ENCODE data around the gene KIAA1328.

Gene KIAA1328

DNA sequence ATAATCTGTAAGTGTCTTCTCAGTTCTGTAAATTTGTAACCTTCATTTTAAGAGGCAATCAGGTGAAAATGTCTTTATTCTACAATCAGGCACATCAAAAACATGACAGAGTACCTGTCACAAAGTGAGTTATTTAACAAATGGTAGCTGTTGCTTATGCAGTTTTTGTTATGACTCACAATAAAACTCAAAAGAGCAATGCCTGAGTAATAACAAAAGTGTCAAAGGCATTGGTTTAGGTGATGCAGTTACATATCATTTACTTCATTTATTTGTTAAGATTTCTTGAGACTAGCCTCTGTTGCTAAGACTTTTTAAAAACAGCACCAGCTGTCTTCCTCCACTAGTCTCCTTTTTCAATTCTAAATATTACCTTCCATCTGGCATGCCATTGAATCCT lies 177.8 kb downstream of the KIAA1328 start:
- H3K4me3 ChIP-seq (ENCODE audit: low read length): no peak overlapping the region
- H3K9ac ChIP-seq (ENCODE audit: low read length): no peak overlapping the region
- no peak overlapping the region for H3K27ac ChIP-seq (ENCODE audit: low read depth, low read length)
- H3K27me3 ChIP-seq (ENCODE audit: control insufficient read depth, insufficient read depth, low read length): no peaks in the 10 kb centered on the region
- H3K4me1 ChIP-seq (ENCODE audit: control insufficient read depth, insufficient read depth, low read length): no peaks in the 10 kb centered on the region
- no peaks in the 10 kb centered on the region for H3K36me3 ChIP-seq (ENCODE audit: control insufficient read depth, insufficient read depth, low read length)

DNA sequence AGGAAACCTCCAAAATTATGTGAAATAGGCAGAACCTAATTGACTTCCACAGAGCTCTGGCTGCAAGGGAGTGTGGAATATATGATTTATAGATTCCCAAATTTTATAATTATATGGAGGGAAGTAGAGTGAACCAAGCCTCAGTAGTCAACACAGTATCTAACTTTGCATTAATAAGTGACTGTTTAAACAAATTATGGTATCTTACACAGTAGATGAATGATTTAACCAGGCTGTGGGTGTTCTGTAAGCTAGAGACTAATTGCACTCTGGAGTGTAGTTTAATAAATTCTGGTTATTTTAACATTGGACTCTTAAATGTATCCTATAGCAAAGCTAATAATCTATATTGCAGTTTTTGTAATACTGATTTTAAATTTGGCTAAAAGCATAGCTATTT lies 183.5 kb downstream of the KIAA1328 start:
- H3K9ac ChIP-seq (ENCODE audit: low read length): no peak overlapping the region
- H3K36me3 ChIP-seq (ENCODE audit: control insufficient read depth, insufficient read depth, low read length): no peaks in the 10 kb centered on the region
- no peaks in the 10 kb centered on the region for H3K4me1 ChIP-seq (ENCODE audit: control insufficient read depth, insufficient read depth, low read length)
- no peak overlapping the region for H3K27ac ChIP-seq (ENCODE audit: low read depth, low read length)
- no peak overlapping the region for H3K4me3 ChIP-seq (ENCODE audit: low read length)
- H3K27me3 ChIP-seq (ENCODE audit: control insufficient read depth, insufficient read depth, low read length): no peaks in the 10 kb centered on the region

DNA sequence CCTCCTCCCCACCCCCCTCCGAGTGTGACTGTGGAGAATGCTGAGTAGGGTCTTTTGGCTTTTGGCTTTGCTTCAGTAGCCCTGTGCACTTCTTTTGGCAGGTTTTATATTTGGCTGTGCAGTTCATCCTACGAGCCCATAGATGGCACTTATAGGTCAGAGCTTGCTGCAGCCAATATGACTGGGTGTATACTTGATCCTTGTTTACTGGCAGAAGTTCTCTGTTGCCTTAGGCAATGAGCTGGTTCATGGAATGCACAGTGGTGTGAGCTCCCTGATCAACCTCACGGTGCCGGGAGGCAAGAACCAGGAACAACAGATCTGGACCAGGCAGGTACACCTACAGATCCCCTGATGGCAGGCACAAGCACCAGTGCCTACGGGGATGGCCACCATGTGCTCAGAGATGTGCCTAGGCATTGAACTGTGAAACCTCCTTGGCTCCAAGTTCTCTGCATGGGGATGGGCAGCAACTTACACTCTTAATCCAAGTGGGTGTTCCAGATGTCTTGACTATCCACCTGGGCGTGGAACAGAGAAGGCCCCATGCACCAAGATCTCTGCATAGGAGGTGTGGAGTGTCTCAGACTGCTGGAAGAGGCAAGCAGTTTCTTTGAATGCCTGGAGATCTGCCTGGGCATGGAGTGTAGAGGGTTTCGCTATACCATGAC lies 190.4 kb downstream of the KIAA1328 start:
- Histone ChIP-seq H3K27me3 (ENCODE audit: control insufficient read depth, insufficient read depth, low read length) (no peaks in the 10 kb centered on the region), H3K4me3 (ENCODE audit: low read length) (no peak overlapping the region), H3K27ac (ENCODE audit: low read depth, low read length) (no peak overlapping the region), H3K36me3 (ENCODE audit: control insufficient read depth, insufficient read depth, low read length) (no peaks in the 10 kb centered on the region), H3K4me1 (ENCODE audit: control insufficient read depth, insufficient read depth, low read length) (no peaks in the 10 kb centered on the region), H3K9ac (ENCODE audit: low read length) (no peak overlapping the region)

DNA sequence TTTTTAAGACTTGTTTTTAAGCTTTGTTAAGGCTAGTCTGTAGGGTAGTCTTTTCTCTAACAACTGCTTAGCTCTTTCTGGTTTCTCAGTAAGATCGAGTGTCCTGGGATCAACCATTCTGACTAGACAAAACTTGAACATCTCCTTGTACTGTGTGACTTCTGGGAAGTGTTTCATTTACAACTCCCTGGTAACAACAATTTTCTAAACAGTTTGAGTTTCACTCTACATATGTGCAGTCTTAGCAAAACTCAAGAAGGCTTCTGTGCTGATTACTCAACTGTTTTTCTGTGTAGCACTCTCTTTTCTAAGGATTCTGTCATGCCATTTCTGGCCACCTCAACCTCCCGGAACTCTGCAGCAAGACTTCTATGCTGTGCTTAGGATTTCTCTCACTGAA lies 204.5 kb downstream of the KIAA1328 start:
- Histone ChIP-seq H3K27ac (ENCODE audit: low read depth, low read length) (no peak overlapping the region), H3K36me3 (ENCODE audit: control insufficient read depth, insufficient read depth, low read length) (no peaks in the 10 kb centered on the region), H3K27me3 (ENCODE audit: control insufficient read depth, insufficient read depth, low read length) (no peaks in the 10 kb centered on the region), H3K9ac (ENCODE audit: low read length) (no peak overlapping the region), H3K4me1 (ENCODE audit: control insufficient read depth, insufficient read depth, low read length) (no peaks in the 10 kb centered on the region), H3K4me3 (ENCODE audit: low read length) (no peak overlapping the region)

DNA sequence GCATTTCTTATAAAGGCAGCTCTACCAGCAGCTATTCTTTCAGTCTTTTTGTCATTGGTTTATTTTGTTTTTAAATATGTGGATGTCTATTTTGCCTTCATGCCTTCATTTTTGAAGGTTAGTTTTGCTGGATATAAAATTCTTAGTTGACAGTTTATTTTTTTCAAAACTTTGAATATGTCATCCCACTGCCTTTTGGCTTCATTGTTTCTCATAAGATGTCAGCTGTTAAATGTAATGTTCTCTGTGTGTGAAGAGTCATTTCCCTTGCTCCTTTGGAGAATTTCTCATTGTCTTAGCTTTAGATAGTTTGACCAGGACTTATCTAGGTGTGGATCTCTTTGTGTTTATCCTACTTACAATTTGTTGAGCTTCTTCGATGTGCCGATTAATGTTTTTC lies 213.5 kb downstream of the KIAA1328 start:
- Histone ChIP-seq H3K36me3 (ENCODE audit: control insufficient read depth, insufficient read depth, low read length) (no peaks in the 10 kb centered on the region), H3K4me3 (ENCODE audit: low read length) (no peak overlapping the region), H3K9ac (ENCODE audit: low read length) (no peak overlapping the region), H3K27me3 (ENCODE audit: control insufficient read depth, insufficient read depth, low read length) (no peaks in the 10 kb centered on the region), H3K4me1 (ENCODE audit: control insufficient read depth, insufficient read depth, low read length) (no peaks in the 10 kb centered on the region), H3K27ac (ENCODE audit: low read depth, low read length) (no peak overlapping the region)

DNA sequence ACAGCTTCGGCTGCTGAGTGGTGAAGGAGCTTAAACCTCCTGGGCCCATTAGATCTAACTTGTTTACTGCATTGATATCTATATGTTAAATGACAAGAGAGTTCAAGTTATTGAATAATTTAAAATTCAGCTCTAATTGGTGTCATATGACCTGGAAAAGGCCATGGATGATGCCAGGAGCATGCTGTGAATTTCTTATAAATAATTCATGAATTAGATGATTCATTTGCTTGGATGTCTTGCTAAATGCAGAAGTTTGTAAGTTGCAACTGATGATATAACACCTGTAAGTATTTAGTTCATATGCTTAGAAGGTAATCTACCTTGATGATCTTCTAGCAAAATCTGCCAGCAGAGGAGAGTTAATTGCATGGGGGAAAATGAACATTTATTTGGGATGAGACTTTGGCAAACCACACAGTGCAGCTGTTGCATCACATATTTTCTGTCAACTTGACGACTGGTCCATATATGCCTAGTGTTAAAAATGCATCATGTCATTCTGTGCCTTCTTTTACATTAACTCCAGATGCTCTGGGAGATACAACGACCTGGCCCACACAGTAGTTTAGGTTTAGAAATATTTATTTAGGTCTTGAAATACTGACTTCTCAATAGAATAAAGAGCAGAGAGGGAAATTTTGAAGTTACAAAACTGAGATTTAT lies 226.3 kb downstream of the KIAA1328 start:
- Histone ChIP-seq H3K4me3 (ENCODE audit: low read length) (no peak overlapping the region), H3K9ac (ENCODE audit: low read length) (no peak overlapping the region), H3K27me3 (ENCODE audit: control insufficient read depth, insufficient read depth, low read length) (no peaks in the 10 kb centered on the region), H3K27ac (ENCODE audit: low read depth, low read length) (no peak overlapping the region), H3K36me3 (ENCODE audit: control insufficient read depth, insufficient read depth, low read length) (no peaks in the 10 kb centered on the region), H3K4me1 (ENCODE audit: control insufficient read depth, insufficient read depth, low read length) (no peaks in the 10 kb centered on the region)

DNA sequence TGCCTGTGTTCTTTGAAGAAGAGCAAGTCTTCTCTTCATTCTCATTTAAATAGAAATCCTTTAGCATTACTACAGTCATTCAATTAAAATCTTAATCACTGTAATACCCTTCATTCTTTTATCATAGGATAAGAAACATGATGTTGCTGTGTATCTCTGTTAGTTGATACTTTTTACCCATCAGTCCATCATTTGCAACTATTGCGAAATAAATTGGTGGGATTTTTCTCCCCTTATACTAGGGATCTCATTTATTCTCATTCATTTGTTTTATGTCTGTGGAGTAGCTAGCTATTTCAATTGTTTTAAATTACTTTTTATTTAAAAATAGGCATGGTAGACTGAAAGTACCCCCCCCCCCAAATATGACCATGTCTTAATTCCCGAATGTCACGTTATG lies 235.3 kb downstream of the KIAA1328 start:
- no peak overlapping the region for H3K9ac ChIP-seq (ENCODE audit: low read length)
- no peaks in the 10 kb centered on the region for H3K27me3 ChIP-seq (ENCODE audit: control insufficient read depth, insufficient read depth, low read length)
- no peak overlapping the region for H3K27ac ChIP-seq (ENCODE audit: low read depth, low read length)

DNA sequence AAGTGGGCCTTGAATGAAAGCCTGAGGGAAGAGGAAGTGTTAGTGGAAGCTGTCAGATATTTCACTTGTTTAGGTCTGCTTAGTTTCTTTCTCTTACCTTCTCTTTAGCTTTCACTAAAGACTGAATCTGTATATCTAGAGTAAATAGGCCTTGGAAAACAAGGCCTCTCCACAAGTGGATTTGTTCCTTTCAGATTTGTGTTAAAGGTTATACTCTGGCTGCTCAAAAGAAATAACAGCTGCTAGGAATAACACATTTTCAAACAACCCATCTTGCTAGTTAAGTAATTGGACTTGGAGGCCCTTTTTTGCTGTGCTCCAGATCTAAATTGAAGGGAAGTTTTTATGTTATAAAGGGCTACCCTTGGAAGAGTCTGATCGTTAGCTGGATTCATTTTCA lies 236.3 kb downstream of the KIAA1328 start:
- Histone ChIP-seq H3K27me3 (ENCODE audit: control insufficient read depth, insufficient read depth, low read length) (no peaks in the 10 kb centered on the region), H3K4me3 (ENCODE audit: low read length) (no peak overlapping the region), H3K9ac (ENCODE audit: low read length) (no peak overlapping the region), H3K27ac (ENCODE audit: low read depth, low read length) (no peak overlapping the region), H3K4me1 (ENCODE audit: control insufficient read depth, insufficient read depth, low read length) (no peaks in the 10 kb centered on the region), H3K36me3 (ENCODE audit: control insufficient read depth, insufficient read depth, low read length) (no peaks in the 10 kb centered on the region)

More for the DNA sequence above, 235.3 kb downstream of the KIAA1328 start:
- Histone ChIP-seq H3K36me3 (ENCODE audit: control insufficient read depth, insufficient read depth, low read length) (no peaks in the 10 kb centered on the region), H3K4me3 (ENCODE audit: low read length) (no peak overlapping the region), H3K4me1 (ENCODE audit: control insufficient read depth, insufficient read depth, low read length) (no peaks in the 10 kb centered on the region)

DNA sequence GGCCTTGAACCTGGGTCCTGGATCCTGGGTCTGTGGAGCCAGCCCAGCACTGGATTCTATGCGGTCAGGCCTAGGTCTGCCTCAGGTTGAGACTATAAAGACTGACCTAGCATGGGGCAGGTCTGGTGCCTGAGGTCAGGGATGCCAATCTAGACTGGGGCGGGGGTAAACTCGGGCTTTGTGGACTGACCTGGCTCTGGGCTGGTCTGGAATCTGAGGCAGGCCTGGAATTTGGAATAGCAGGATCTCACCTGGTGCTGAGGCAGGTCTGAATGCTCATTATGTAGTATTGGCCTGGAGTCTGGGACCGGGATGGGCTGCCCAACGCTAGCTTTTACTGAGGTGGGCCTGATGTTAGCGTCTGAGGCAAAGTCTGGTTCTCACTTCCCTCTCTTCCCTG lies 256.0 kb downstream of the KIAA1328 start:
- Histone ChIP-seq H3K27ac (ENCODE audit: low read depth, low read length) (no peak overlapping the region), H3K4me3 (ENCODE audit: low read length) (no peak overlapping the region), H3K9ac (ENCODE audit: low read length) (no peak overlapping the region), H3K4me1 (ENCODE audit: control insufficient read depth, insufficient read depth, low read length) (no peaks in the 10 kb centered on the region), H3K36me3 (ENCODE audit: control insufficient read depth, insufficient read depth, low read length) (no peaks in the 10 kb centered on the region), H3K27me3 (ENCODE audit: control insufficient read depth, insufficient read depth, low read length) (no peaks in the 10 kb centered on the region)

DNA sequence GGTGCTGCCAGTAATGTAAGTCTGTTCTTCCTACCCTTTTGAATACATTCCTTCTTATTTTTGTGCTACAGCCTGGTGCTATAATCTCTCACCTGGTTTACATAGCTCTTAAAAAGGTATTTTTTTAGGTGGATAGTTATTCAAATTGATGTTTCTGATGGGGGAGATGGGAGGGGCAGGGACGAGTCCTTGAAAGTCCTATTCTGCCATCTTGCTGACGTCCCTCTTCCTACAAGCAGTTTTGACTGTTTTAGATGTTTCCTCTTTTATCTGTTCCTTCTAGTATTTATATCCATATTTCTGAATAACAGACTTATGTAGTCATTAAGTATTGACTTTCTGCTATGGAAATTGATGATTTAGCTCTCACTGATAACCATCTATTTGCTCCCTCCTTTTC lies 256.4 kb downstream of the KIAA1328 start:
- no peak overlapping the region for H3K4me3 ChIP-seq (ENCODE audit: low read length)
- H3K36me3 ChIP-seq (ENCODE audit: control insufficient read depth, insufficient read depth, low read length): no peaks in the 10 kb centered on the region
- H3K4me1 ChIP-seq (ENCODE audit: control insufficient read depth, insufficient read depth, low read length): no peaks in the 10 kb centered on the region
- H3K27ac ChIP-seq (ENCODE audit: low read depth, low read length): no peak overlapping the region
- H3K27me3 ChIP-seq (ENCODE audit: control insufficient read depth, insufficient read depth, low read length): no peaks in the 10 kb centered on the region
- H3K9ac ChIP-seq (ENCODE audit: low read length): no peak overlapping the region

DNA sequence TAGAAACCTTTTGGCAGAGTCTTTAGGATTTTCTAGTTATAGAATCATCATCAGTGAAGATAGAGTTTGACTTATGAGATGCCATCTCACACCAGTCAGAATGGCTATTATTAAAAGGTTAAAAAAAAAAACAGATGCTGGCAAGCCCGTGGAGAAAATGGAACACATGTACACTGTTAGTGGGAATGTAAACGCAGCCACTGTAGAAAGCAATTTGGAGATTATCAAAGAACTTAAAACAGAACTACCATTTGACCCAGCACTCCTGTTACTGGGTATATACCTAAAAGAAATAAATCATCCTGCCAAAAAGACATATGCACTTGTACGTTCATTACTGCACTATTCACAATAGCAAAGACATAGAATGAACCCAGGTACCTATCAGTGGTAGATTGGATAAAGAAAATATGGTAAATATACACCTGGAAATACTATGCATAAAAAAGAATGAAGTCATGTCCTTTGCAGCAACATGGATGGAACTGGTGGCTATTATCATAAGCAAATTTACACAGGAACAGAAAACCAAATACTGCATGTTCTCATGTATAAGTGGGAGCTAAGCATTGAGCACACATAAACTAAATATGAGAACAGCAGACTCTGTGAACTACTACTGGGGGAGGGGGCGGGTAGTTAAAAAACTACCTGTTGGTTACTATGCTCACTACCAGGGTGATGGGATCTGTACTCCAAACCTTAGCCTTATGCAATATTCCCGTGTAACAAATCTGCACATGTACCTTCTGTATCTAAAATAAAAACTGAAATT lies 279.0 kb downstream of the KIAA1328 start:
- Histone ChIP-seq H3K27ac (ENCODE audit: low read depth, low read length) (no peak overlapping the region), H3K4me3 (ENCODE audit: low read length) (no peak overlapping the region)

DNA sequence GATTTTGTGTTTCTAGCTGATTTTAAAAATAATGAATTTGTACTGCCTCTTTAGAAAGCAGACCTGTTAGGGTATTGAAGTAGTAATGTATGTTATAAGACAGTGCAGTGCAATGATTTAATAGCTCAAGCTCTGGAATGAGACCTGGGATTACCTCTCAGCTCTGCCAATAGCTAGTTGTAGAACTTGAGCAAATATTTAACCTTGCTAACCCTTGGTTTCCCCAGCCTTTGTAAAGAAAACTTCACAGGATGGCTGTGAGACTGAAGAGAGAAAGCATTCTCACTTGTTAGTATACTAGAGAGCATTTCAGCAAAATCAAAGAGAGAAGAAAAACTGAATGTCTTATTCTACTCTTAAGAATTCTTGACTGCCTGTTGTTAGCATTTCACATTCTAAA lies 293.9 kb downstream of the KIAA1328 start:
- no peak overlapping the region for H3K27ac ChIP-seq (ENCODE audit: low read depth, low read length)
- H3K27me3 ChIP-seq (ENCODE audit: control insufficient read depth, insufficient read depth, low read length): no peaks in the 10 kb centered on the region
- no peak overlapping the region for H3K4me3 ChIP-seq (ENCODE audit: low read length)
- H3K9ac ChIP-seq (ENCODE audit: low read length): no peak overlapping the region
- H3K36me3 ChIP-seq (ENCODE audit: control insufficient read depth, insufficient read depth, low read length): no peaks in the 10 kb centered on the region
- H3K4me1 ChIP-seq (ENCODE audit: control insufficient read depth, insufficient read depth, low read length): no peaks in the 10 kb centered on the region

More for the DNA sequence above, 279.0 kb downstream of the KIAA1328 start:
- Histone ChIP-seq H3K36me3 (ENCODE audit: control insufficient read depth, insufficient read depth, low read length) (no peaks in the 10 kb centered on the region), H3K27me3 (ENCODE audit: control insufficient read depth, insufficient read depth, low read length) (no peaks in the 10 kb centered on the region), H3K9ac (ENCODE audit: low read length) (no peak overlapping the region), H3K4me1 (ENCODE audit: control insufficient read depth, insufficient read depth, low read length) (no peaks in the 10 kb centered on the region)
